Daoy (cell line): ENCODE measurements around the gene CFAP298. TPM values are rescaled to one million over a fixed set of nuclear protein-coding genes. Genes with fewer than 3 reads are reported as not detected.
"Not testable (repeated sequence)": the region's sequence is repeated elsewhere in the genome, so short reads cannot be mapped to it uniquely, and the experiment has no call there.

Source experiments
- DNase-seq: peaks from one replicate; pipeline ENCODE4 v3.0.0-alpha.2; 2015; ENCODE audit warnings: low read depth
- total RNA-seq: library from RNA; depleted of rRNA; stranded (reverse); fragments of >200 nt; shearing (Covaris generic); gene quantifications from 2 replicates; pipeline ENCODE4 v1.2.3, GENCODE V29; 2014; rRNA removed

The CFAP298 gene
- total RNA-seq, 1 experiment from 2014 or later = 90.3 TPM

GRCh38 chr21:32567626-32568025, 44.6 kb downstream of the CFAP298 start:
- DNase-seq = no peak

DNA sequence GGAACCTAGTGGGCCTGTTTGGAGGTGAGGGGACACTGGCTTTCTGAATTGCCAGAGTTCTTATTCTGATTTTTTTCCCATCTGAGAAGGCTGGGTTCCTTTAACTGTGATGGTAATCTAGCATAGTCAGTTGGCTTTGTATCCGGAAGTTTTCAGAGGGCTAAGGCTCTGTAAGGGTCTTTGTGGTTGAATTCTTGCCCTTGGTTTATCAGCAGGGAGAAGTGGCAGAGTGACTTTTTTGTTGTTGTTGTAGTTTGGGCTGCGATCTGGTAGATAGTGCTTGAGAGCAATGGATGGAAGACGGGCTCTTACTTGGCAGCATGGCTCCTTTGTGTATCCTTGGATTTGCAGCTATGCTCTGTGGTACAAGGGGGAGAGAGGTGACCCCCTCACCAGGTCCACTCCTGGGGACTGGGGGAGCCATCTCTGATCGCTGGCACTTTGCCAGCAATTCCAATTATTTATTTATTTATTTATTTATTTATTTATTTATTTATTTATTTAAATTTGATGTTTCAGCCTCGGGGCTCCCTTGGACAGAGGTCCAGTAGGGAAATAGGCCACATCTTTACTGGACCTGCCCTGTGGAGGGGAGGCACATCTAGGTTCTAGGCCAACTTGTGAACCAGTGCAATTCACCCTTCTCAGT, 45.3 kb downstream of the CFAP298 start:
- DNase-seq = no peak

DNA sequence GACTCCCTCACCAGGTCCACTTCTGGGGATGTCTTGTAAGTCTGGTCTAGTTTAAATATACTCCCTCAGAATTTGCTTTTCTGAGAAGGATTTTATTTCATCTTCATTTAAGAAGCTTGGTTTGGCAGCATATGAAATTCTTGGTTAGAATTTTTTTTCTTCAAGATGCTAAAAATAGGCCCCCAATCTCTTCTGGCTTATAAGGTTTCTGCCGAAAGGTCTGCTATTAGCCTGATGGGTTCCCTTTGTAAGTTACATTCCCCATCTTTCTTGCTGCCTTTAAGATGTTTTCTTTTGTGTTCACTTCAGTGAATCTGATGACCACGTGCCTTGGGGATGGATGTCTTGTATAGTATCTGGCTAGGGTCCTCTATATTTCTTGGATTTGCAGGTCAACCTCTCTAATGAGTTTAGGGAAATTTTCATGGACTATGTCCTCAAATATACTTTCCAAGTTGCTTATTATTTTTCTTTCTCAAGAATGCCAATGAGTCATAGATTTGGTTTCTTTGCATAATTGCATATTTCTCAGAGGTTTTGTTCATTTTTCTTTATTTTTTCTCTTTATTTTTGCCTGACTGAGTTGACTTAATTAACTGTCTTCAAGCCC, 46.2 kb downstream of the CFAP298 start:
- DNase-seq = no peak

DNA sequence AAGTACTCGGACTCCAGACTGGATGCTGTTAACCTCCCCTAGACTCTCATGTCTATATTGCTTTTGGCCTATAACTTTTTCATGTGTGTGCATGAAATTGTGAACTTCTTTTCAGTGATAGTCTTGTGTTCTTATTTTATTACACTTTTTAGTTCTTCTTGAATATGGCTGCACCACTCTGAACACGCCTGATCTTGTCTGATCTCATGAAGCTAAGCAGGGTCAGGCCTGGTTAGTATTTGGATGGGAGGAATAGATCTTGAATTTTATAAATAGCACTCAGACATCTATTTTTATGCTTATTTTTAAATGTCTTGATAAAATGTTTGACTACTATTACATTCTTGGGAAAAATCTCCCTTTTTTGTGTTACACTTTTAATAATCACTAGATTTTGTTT, 49.3 kb downstream of the CFAP298 start:
- DNase-seq = no peak

GRCh38 chr21:32562426-32562825, 49.8 kb downstream of the CFAP298 start:
- DNase-seq = peak; percentile 66

DNA sequence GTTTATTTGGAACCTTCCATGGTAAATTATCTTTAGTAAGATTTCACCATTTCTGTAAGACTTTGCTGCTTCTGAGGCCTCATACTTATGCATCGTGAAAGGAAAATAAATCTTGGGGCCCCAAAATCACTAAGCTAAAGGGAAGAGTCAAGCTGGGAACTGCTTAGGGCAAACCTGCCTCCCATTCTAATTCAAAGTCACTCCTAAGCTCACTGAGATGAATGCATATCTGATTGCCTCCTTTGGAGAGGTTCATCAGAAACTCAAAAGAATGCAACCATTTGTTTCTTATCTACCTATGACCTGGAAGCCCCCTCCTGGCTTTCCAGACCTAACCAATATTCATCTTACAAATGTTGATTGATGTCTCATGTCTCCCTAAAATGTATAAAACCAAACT, 50.7 kb downstream of the CFAP298 start:
- DNase-seq = not testable (repeated sequence)

DNA sequence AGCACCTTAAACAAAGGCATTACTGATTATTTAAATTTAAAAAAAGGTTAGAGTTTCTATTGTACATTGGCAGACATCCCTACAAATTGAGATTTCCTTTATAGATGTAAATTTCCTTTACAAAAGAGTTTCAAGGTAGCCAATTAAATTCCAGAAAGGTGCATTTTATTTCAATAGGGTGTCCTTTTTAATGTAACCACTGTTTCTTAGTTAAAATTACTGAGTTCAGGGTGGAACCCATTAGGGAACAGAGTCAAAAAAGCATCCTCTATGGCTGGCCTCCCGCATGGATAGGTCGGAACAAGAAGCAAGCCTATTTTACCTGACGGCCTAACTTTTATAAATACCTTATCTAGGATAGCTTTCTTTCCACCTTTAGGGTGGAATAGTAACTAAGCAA, 51.3 kb downstream of the CFAP298 start:
- DNase-seq = no peak

DNA sequence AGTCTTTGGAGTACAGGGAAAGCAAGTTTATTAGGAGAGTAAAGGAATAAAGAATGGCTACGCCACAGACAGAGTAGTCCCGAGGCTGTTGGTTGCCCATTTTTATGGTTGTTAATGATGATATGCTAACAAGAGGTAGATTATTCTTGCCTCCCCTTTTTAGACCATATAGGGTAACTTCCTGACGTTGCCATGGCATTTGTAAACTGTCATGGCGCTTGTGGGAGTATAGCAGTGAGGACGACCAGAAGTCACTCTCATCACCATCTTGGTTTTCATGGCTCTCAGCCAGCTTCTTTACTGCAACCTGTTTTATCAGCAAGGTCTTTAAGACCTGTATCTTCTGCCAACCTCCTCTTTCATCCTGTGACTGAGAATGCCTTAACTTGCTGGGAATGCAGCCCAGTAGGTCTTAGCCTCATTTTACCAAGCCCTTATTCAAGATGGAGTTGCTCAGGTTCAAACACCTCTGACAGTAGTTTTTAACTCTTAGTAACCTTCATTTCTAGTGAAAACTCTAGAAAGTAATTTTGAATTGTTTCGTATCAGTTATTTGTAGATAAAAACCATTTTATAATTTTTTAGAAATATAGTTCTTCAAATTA, 53.1 kb downstream of the CFAP298 start:
- no peak for DNase-seq

DNA sequence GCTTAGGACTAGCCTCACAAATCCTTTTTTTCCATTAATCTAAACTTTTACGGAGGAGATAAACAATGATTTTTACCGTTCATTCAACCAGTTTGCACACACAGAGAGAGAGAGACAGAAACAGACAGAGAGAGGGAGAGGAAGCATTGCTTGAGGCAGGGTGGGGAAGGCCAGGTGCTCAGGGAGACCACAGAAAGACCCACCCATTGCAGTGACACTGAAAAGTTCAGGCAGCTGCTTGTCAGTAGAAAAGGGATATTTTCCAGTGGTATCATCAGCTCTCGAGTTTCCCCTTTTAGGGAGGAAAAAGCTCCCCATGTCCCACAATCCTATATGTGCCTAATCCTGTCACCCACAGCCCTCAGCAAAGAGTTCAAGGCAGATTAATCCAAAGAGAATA, 54.1 kb downstream of the CFAP298 start:
- DNase-seq = no peak

GRCh38 chr21:32554832-32555638, 57.1 kb downstream of the CFAP298 start:
- no peak for DNase-seq

- DNase-seq = no peak
Measured at GRCh38 chr21:32549886-32550285, 62.3 kb downstream of the CFAP298 start.

- DNase-seq = no peak
Measured at GRCh38 chr21:32549440-32549839, 62.7 kb downstream of the CFAP298 start.

Other genes starting within 250 kb of the CFAP298 start
- gene URB1, start 219.4 kb downstream of the CFAP298 start, total RNA-seq = 22.0 and 28.3 TPM in 2 replicates
- 1.1 and 2.2 TPM in 2 replicates for gene EVA1C, start 199.7 kb downstream of the CFAP298 start, total RNA-seq
- 2.9 TPM in 1 of 2 replicates, not detected in the other for gene TCP10L, start 26.9 kb downstream of the CFAP298 start, total RNA-seq
- 4.3 and 8.7 TPM in 2 replicates for gene SYNJ1, start 115.6 kb upstream of the CFAP298 start, total RNA-seq
- gene PAXBP1, start 159.4 kb upstream of the CFAP298 start, total RNA-seq = 39.9 and 46.1 TPM in 2 replicates